ENCODE data around the gene TNK1.

DNA sequence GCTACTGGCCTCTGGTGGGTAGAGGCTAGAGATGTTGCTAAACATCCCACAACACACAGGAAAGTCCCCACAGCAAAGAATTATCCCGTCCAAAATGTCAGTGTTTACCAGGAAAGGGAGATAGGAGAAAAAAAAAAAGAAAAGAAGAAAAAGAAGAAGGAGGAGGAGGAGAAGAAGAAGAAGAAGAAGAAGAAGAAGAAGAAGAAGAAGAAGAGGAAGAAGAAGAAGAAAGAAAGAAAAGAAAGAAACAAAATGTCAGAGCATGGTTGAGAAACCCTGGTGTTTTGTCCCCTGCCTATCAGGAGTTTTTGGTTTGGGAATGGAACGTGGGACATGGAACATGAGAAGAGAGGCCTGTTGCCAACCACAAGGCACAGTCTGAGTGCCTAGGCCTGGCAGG lies 23.5 kb upstream of the TNK1 start:
- TF ChIP-seq, protein P1, sequence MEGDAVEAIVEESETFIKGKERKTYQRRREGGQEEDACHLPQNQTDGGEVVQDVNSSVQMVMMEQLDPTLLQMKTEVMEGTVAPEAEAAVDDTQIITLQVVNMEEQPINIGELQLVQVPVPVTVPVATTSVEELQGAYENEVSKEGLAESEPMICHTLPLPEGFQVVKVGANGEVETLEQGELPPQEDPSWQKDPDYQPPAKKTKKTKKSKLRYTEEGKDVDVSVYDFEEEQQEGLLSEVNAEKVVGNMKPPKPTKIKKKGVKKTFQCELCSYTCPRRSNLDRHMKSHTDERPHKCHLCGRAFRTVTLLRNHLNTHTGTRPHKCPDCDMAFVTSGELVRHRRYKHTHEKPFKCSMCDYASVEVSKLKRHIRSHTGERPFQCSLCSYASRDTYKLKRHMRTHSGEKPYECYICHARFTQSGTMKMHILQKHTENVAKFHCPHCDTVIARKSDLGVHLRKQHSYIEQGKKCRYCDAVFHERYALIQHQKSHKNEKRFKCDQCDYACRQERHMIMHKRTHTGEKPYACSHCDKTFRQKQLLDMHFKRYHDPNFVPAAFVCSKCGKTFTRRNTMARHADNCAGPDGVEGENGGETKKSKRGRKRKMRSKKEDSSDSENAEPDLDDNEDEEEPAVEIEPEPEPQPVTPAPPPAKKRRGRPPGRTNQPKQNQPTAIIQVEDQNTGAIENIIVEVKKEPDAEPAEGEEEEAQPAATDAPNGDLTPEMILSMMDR (IDR thresholded peaks at IDR 0.05), result no peak
- no peak for TF ChIP-seq POLR2A (IDR thresholded peaks at IDR 0.05)
